Diencephalon (tissue), 1 donor: ENCODE results near the gene ANKRD34B. TPM values are rescaled to one million over a fixed set of nuclear protein-coding genes. Genes with fewer than 3 reads are reported as not detected.

ENCODE experiments used
- small RNA-seq: library from RNA; depleted of rRNA; stranded (forward); fragments of <200 nt; gene quantifications from one replicate; pipeline ENCODE3, GENCODE V24; 2014
- total RNA-seq: library from RNA; depleted of rRNA; stranded (reverse); fragments of >200 nt; gene quantifications from one replicate; pipeline ENCODE4 v1.2.3, GENCODE V29; 2014

ANKRD34B gene
- total RNA-seq, result 3.0 TPM

GRCh38 chr5:80569961-80570786, at the start of gene ANKRD34B:
TSS of gene ANKRD34B (minus strand) at chr5:80570280. CDS start at chr5:80560019, 10,261 bp downstream.

Small RNA genes within 50 kb of the gene (small RNA-seq; reads per million reads assigned to genes)
- not detected for gene DBIP2

Other genes starting within 250 kb of the ANKRD34B start
- 72.7 TPM for gene ZFYVE16, start 162.2 kb downstream of the ANKRD34B start, total RNA-seq
- gene FAM151B, start 82.2 kb downstream of the ANKRD34B start, total RNA-seq, result 22.6 TPM
- gene MSH3, start 84.4 kb upstream of the ANKRD34B start, total RNA-seq, result 37.6 TPM
- gene DHFR, start 84.7 kb upstream of the ANKRD34B start, total RNA-seq, result 33.2 TPM